OCI-LY1 (cell line): Measurements from ENCODE around the gene COL5A2.

ENCODE experiments used
- H2AFZ ChIP-seq: fragments of 200-600 bp; sonication (generic), shearing (Covaris generic); 2 replicates; pipeline ENCODE4 v1.6.0; 2014; ENCODE audit warnings: antibody characterized with exemption, mild to moderate bottlenecking, low read length
- H3F3A ChIP-seq: fragments of 200-600 bp; sonication (generic), shearing (Covaris generic); 2 replicates; pipeline ENCODE4 v1.6.0; 2014; ENCODE audit warnings: mild to moderate bottlenecking, antibody characterized with exemption, low read length, moderate library complexity; ENCODE audit not compliant: insufficient read depth
- H3K27ac ChIP-seq: fragments of 200-600 bp; sonication (generic); 2 replicates; pipeline ENCODE4 v1.5.1; 2014; ENCODE audit warnings: low read length, mixed run types, mild to moderate bottlenecking, low read depth; ENCODE audit not compliant: poor library complexity, severe bottlenecking
- H3K27me3 ChIP-seq: fragments of 200-600 bp; sonication (generic); 2 replicates; pipeline ENCODE4 v1.6.0; 2014; ENCODE audit warnings: antibody characterized with exemption, mild to moderate bottlenecking, low read length, moderate library complexity; ENCODE audit not compliant: insufficient read depth
- H3K36me3 ChIP-seq: fragments of 200-600 bp; sonication (generic); 2 replicates; pipeline ENCODE4 v1.6.1; 2014; ENCODE audit warnings: mild to moderate bottlenecking, antibody characterized with exemption, low read length, moderate library complexity, mixed read lengths; ENCODE audit not compliant: insufficient read depth
- H3K4me1 ChIP-seq: fragments of 200-600 bp; sonication (generic); 2 replicates; pipeline ENCODE4 v1.5.1; 2014; ENCODE audit warnings: mild to moderate bottlenecking, low read length, moderate library complexity; ENCODE audit not compliant: insufficient read depth, severe bottlenecking
- H3K4me2 ChIP-seq: fragments of 200-600 bp; sonication (generic), shearing (Covaris generic); 2 replicates; pipeline ENCODE4 v1.6.1; 2014; ENCODE audit warnings: low read length
- H3K4me3 ChIP-seq: fragments of 200-600 bp; sonication (generic); 2 replicates; pipeline ENCODE4 v1.5.1; 2014; ENCODE audit warnings: low read length, low read depth, mild to moderate bottlenecking, mixed read lengths; ENCODE audit not compliant: poor library complexity, severe bottlenecking
- H3K79me2 ChIP-seq: fragments of 200-600 bp; shearing (Covaris generic); 2 replicates; pipeline ENCODE4 v1.6.1; 2016; ENCODE audit warnings: mixed run types, low read length, mixed read lengths; ENCODE audit not compliant: insufficient read depth
- H3K9ac ChIP-seq: fragments of 200-600 bp; sonication (generic), shearing (Covaris generic); 2 replicates; pipeline ENCODE4 v1.6.1; 2014; ENCODE audit warnings: mild to moderate bottlenecking, low read length, mixed read lengths
- H3K9me2 ChIP-seq: fragments of 200-600 bp; sonication (generic), shearing (Covaris generic); 2 replicates; pipeline ENCODE4 v1.6.1; 2014; ENCODE audit warnings: low read depth, mild to moderate bottlenecking, low read length, mixed read lengths
- H3K9me3 ChIP-seq: fragments of 200-600 bp; shearing (Covaris generic); 2 replicates; pipeline ENCODE4 v1.6.1; 2014; ENCODE audit warnings: low read length, mixed read lengths
- H4K20me1 ChIP-seq: fragments of 200-600 bp; sonication (generic), shearing (Covaris generic); 2 replicates; pipeline ENCODE4 v1.6.0; 2016; ENCODE audit warnings: mild to moderate bottlenecking, low read length; ENCODE audit not compliant: insufficient read depth
- CTCF ChIP-seq: fragments of 200-600 bp; sonication (generic), shearing (Covaris generic); IDR thresholded peaks from 2 replicates; pipeline ENCODE4 v1.5.1; 2017; ENCODE audit warnings: mild to moderate bottlenecking, antibody characterized with exemption, low read length, moderate library complexity, mixed read lengths
- EZH2 ChIP-seq: fragments of 200-600 bp; sonication (generic), shearing (Covaris generic); IDR thresholded peaks from 2 replicates; pipeline ENCODE4 v1.8.0; 2017; ENCODE audit warnings: borderline replicate concordance, mixed run types, mild to moderate bottlenecking, antibody characterized with exemption, low read length, moderate library complexity, mixed read lengths

Gene COL5A2

GRCh38 chr2:189138800-189139199 is 40.8 kb downstream of the COL5A2 start:
- Histone ChIP-seq H3K4me3 (no peak overlapping the region), H3F3A (no peaks in the 10 kb centered on the region), H3K27me3 (no peaks in the 10 kb centered on the region), H3K27ac (no peak overlapping the region), H4K20me1 (no peaks in the 10 kb centered on the region), H2AFZ (no peak overlapping the region), H3K4me2 (no peak overlapping the region), H3K4me1 (no peaks in the 10 kb centered on the region), H3K9me3 (no peaks in the 10 kb centered on the region), H3K9me2 (no peaks in the 10 kb centered on the region), H3K79me2 (no peaks in the 10 kb centered on the region), H3K9ac (no peak overlapping the region), H3K36me3 (no peaks in the 10 kb centered on the region)
- no peak for TF ChIP-seq CTCF
- TF ChIP-seq EZH2 = no peak

- Histone ChIP-seq H3K4me3 (no peak overlapping the region), H3K79me2 (no peaks in the 10 kb centered on the region), H3K9ac (no peak overlapping the region), H2AFZ (no peak overlapping the region), H3K36me3 (no peaks in the 10 kb centered on the region), H3K4me2 (no peak overlapping the region), H3K27me3 (no peaks in the 10 kb centered on the region), H4K20me1 (no peaks in the 10 kb centered on the region), H3K4me1 (no peaks in the 10 kb centered on the region), H3K9me2 (no peaks in the 10 kb centered on the region), H3K27ac (no peak overlapping the region), H3K9me3 (no peaks in the 10 kb centered on the region), H3F3A (no peaks in the 10 kb centered on the region)
- TF ChIP-seq EZH2 = no peak
- no peak for TF ChIP-seq CTCF
Measured at GRCh38 chr2:189137519-189137918, 42.0 kb downstream of the COL5A2 start.

GRCh38 chr2:189134485-189134884 is 45.1 kb downstream of the COL5A2 start:
- Histone ChIP-seq H3K36me3 (no peaks in the 10 kb centered on the region), H3K27me3 (no peaks in the 10 kb centered on the region)
- no peak for TF ChIP-seq CTCF
- no peak for TF ChIP-seq EZH2

More at GRCh38 chr2:189134485-189134884, 45.1 kb downstream of the COL5A2 start:
- Histone ChIP-seq H3K27ac (no peak overlapping the region), H3K4me2 (no peak overlapping the region), H2AFZ (no peak overlapping the region), H3K79me2 (no peaks in the 10 kb centered on the region), H3K4me3 (no peak overlapping the region), H3K9me2 (no peaks in the 10 kb centered on the region), H3F3A (no peaks in the 10 kb centered on the region), H3K9me3 (no peaks in the 10 kb centered on the region), H3K9ac (no peak overlapping the region), H3K4me1 (no peaks in the 10 kb centered on the region), H4K20me1 (no peaks in the 10 kb centered on the region)
